Gastrocnemius medialis (tissue), 4 donors: ENCODE results near the gene CD82. TPM values are rescaled to one million over a fixed set of nuclear protein-coding genes. Genes with fewer than 3 reads are reported as not detected.

Source experiments
- ATAC-seq, 2 donors: fragments of 150-250 bp; one replicate each; pipeline ENCODE4 v1.9.1; 2016
- DNase-seq, 2 donors: peaks; one replicate each; pipeline ENCODE4 v3.0.0-alpha.2; 2019
- H3K27ac ChIP-seq, 4 donors: fragments of 200-600 bp; sonication (generic); 1 replicate in 1 of 4; 2 replicates in 3 of 4; pipeline ENCODE4 v1.5.1; 2016 to 2018; ENCODE audit warnings: mild to moderate bottlenecking in 2 of 4, moderate library complexity in 1 of 4
- H3K27me3 ChIP-seq, 3 donors: fragments of 200-600 bp; sonication (generic) in 2 of 3; 1 replicate in 1 of 3; 2 replicates in 2 of 3; pipeline versions ENCODE4 v1.5.1 to v1.6.0; 2016 to 2019; ENCODE audit warnings: mild to moderate bottlenecking in 1 of 3, moderate library complexity in 1 of 3
- H3K36me3 ChIP-seq, 2 donors: fragments of 200-600 bp; sonication (generic) in 1 of 2; one replicate each; pipeline ENCODE4 v1.5.1; 2017 to 2018
- H3K4me1 ChIP-seq, 2 donors: fragments of 200-600 bp; sonication (generic) in 1 of 2; one replicate each; pipeline ENCODE4 v1.5.1; 2016 to 2017; ENCODE audit warnings: mild to moderate bottlenecking in 2 of 2
- H3K4me3 ChIP-seq, 4 donors: fragments of 200-600 bp; sonication (generic) in 3 of 4; 1 replicate in 1 of 4; 2 replicates in 3 of 4; pipeline ENCODE4 v1.5.1; 2016 to 2019; ENCODE audit warnings: mild to moderate bottlenecking in 2 of 4
- H3K9me3 ChIP-seq, 3 donors: fragments of 200-600 bp; sonication (generic) in 2 of 3; 1 replicate in 1 of 3; 2 replicates in 2 of 3; pipeline ENCODE4 v1.5.1; 2016 to 2019
- POLR2A ChIP-seq, 2 donors: fragments of 450-650 bp; IDR thresholded peaks; one replicate each; pipeline ENCODE4 v1.6.1; 2017; ENCODE audit warnings: antibody characterized with exemption in 2 of 2, mild to moderate bottlenecking in 2 of 2, moderate library complexity in 2 of 2
- in situ Hi-C, 4 donors: fragments of 200-750 bp; cut with MboI; loops; one replicate each; pipeline versions ENCODE4 v1.15.0 to v1.8.0; 2017; ENCODE audit warnings: low sequenced_read_pairs in 4 of 4
- intact Hi-C: fragments of 100-400 bp; cut with DNase I; formaldehyde crosslinking; loops from one replicate; pipeline ENCODE4 v1.15.1; 2023; ENCODE audit warnings: low total_unique reads
- total RNA-seq, 4 donors: library from RNA; depleted of rRNA; stranded (reverse); fragments of >200 nt; gene quantifications; one replicate each; pipeline versions ENCODE4 v1.1.0 to v1.2.3, GENCODE V29; 2016
- TF ChIP-seq, protein P1 (sequence below), 5 experiments: fragments of 450-650 bp in 3 of 5; fragments of 200-600 bp in 2 of 5; sonication (generic) in 2 of 5; IDR thresholded peaks in 4 of 5; conservative IDR thresholded peaks in 1 of 5; 1 replicate in 4 of 5; 2 replicates in 1 of 5; pipeline ENCODE4 v1.5.1; 2016 to 2019; ENCODE audit warnings: antibody characterized with exemption in 5 of 5, mild to moderate bottlenecking in 3 of 5, moderate library complexity in 3 of 5

CD82 gene
- total RNA-seq, 4 donors from 2014 or later, result 4.5 to 17.5 (median 13.5) TPM

- ATAC-seq, result no peak
- in situ Hi-C loops, result no loop called here
These were observed 45.3 kb upstream of the CD82 start for GRCh38 chr11:44519989-44520737.

GRCh38 chr11:44521148-44521547 lies 44.3 kb upstream of the CD82 start:
- Histone ChIP-seq H3K9me3 (no peaks in the 10 kb centered on the region), H3K36me3 (no peaks in the 10 kb centered on the region), H3K27ac (no peak overlapping the region), H3K4me3 (no peak overlapping the region), H3K27me3 (no peaks in the 10 kb centered on the region), H3K4me1 (no peaks in the 10 kb centered on the region)
- DNase-seq (no peak), ATAC-seq (no peak)
- intact Hi-C loops (no loop called here), in situ Hi-C loops (no loop called here)
- TF ChIP-seq POLR2A (IDR thresholded peaks at IDR 0.05), result no peak
- TF ChIP-seq, protein P1, sequence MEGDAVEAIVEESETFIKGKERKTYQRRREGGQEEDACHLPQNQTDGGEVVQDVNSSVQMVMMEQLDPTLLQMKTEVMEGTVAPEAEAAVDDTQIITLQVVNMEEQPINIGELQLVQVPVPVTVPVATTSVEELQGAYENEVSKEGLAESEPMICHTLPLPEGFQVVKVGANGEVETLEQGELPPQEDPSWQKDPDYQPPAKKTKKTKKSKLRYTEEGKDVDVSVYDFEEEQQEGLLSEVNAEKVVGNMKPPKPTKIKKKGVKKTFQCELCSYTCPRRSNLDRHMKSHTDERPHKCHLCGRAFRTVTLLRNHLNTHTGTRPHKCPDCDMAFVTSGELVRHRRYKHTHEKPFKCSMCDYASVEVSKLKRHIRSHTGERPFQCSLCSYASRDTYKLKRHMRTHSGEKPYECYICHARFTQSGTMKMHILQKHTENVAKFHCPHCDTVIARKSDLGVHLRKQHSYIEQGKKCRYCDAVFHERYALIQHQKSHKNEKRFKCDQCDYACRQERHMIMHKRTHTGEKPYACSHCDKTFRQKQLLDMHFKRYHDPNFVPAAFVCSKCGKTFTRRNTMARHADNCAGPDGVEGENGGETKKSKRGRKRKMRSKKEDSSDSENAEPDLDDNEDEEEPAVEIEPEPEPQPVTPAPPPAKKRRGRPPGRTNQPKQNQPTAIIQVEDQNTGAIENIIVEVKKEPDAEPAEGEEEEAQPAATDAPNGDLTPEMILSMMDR (IDR thresholded peaks at IDR 0.05 in 4 of 5, conservative IDR thresholded peaks at IDR 0.05 in 1 of 5), result no peak

More at GRCh38 chr11:44519989-44520737, 45.3 kb upstream of the CD82 start:
- Histone ChIP-seq H3K4me1 (no peaks in the 10 kb centered on the region), H3K27ac (no peak overlapping the region), H3K27me3 (no peaks in the 10 kb centered on the region), H3K36me3 (no peaks in the 10 kb centered on the region), H3K9me3 (no peaks in the 10 kb centered on the region), H3K4me3 (no peak overlapping the region)
- no peak for DNase-seq
- no peak for TF ChIP-seq POLR2A (IDR thresholded peaks at IDR 0.05)
- TF ChIP-seq, protein P1 (IDR thresholded peaks at IDR 0.05 in 4 of 5, conservative IDR thresholded peaks at IDR 0.05 in 1 of 5), result no peak
- intact Hi-C loops, result no loop called here

DNA sequence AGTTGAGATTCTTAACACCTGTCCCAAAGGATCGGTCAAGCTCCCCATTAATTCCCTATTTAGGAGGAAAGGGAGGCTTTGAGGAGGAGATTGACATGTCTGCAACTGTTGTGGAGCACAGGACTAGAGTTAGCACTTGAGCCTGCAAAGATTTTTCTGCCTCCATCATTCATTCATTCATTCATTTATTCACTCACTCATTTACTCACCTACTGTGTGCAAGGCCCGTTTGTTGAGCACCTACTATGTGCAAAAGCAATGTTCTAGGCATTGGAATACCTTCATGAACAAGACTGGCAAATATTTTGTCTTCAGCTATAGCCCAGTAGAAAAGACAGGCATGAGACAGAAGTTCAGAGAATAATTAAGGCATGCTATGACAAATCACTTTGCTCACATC lies 43.2 kb upstream of the CD82 start:
- TF ChIP-seq POLR2A (IDR thresholded peaks at IDR 0.05), result no peak
- TF ChIP-seq, protein P1 (IDR thresholded peaks at IDR 0.05 in 4 of 5, conservative IDR thresholded peaks at IDR 0.05 in 1 of 5), result no peak
- H3K4me1 ChIP-seq, result no peaks in the 10 kb centered on the region
- in situ Hi-C loops (no loop called here), intact Hi-C loops (no loop called here)
- ATAC-seq, result no peak
- no peak overlapping the region for H3K4me3 ChIP-seq
- no peaks in the 10 kb centered on the region for H3K9me3 ChIP-seq
- DNase-seq, result no peak
- H3K27me3 ChIP-seq, result no peaks in the 10 kb centered on the region
- H3K27ac ChIP-seq, result no peak overlapping the region
- H3K36me3 ChIP-seq, result no peaks in the 10 kb centered on the region

DNA sequence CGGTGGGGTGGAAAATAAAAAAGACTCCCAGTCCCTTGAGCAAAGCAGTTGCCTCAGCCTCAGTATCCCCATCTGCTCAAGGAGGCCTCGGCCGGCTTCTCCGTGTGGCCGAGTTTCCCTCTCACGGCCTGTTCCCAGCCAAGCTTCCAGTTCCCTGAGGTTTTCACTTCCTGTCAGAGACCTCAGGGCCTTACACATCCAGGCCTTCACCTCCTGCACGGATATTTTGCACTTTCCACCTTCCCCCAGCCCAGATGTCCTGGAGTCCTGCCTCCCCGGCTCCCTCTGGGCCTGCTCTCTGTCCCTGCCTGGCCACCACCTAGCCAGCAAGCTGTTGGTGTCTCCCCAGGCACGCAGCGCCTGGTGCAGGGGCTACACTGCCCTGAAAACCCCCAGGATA lies 41.1 kb upstream of the CD82 start:
- ATAC-seq (no peak), DNase-seq (no peak)
- in situ Hi-C loops, result no loop called here
- intact Hi-C loops, result no loop called here
- Histone ChIP-seq H3K36me3 (no peaks in the 10 kb centered on the region), H3K9me3 (no peaks in the 10 kb centered on the region), H3K27ac (no peak overlapping the region), H3K27me3 (no peaks in the 10 kb centered on the region), H3K4me3 (no peak overlapping the region), H3K4me1 (no peaks in the 10 kb centered on the region)
- no peak for TF ChIP-seq POLR2A (IDR thresholded peaks at IDR 0.05)
- TF ChIP-seq, protein P1 (IDR thresholded peaks at IDR 0.05 in 4 of 5, conservative IDR thresholded peaks at IDR 0.05 in 1 of 5), result no peak
